ENCODE results near the gene EFCAB6.

EFCAB6 gene

GRCh38 chr22:43516996-43517635 is 295.0 kb downstream of the EFCAB6 start:
- Mint-ChIP-seq H3K4me1 (peaks cover 10% of the 10 kb centered on the region), H3K36me3 (ENCODE audit: low read depth) (no peaks in the 10 kb centered on the region), H3K9me3 (no peaks in the 10 kb centered on the region), H3K27ac (peak overlapping the region; percentile 13), H3K27me3 (ENCODE audit: low read depth, poor library complexity) (peaks cover 22% of the 10 kb centered on the region), H3K4me3 (no peak overlapping the region)
- DNase-seq = no peak
- no peak for TF ChIP-seq CTCF (IDR thresholded peaks at IDR 0.05)

- Mint-ChIP-seq H3K36me3 (ENCODE audit: low read depth) (no peaks in the 10 kb centered on the region), H3K4me1 (peaks cover 10% of the 10 kb centered on the region), H3K27me3 (ENCODE audit: low read depth, poor library complexity) (peaks cover 25% of the 10 kb centered on the region)
Measured at GRCh38 chr22:43516386-43516785, 295.7 kb downstream of the EFCAB6 start.

GRCh38 chr22:43515902-43516301 is 296.2 kb downstream of the EFCAB6 start:
- Mint-ChIP-seq H3K36me3 (ENCODE audit: low read depth) (no peaks in the 10 kb centered on the region), H3K27ac (no peak overlapping the region), H3K27me3 (ENCODE audit: low read depth, poor library complexity) (peaks cover 26% of the 10 kb centered on the region), H3K4me1 (peaks cover 10% of the 10 kb centered on the region), H3K4me3 (no peak overlapping the region), H3K9me3 (no peaks in the 10 kb centered on the region)
- no peak for DNase-seq
- no peak for TF ChIP-seq CTCF (IDR thresholded peaks at IDR 0.05)

More at GRCh38 chr22:43516386-43516785, 295.7 kb downstream of the EFCAB6 start:
- H3K9me3 Mint-ChIP-seq = no peaks in the 10 kb centered on the region
- TF ChIP-seq CTCF (IDR thresholded peaks at IDR 0.05) = no peak
- no peak overlapping the region for H3K27ac Mint-ChIP-seq
- DNase-seq = no peak
- no peak overlapping the region for H3K4me3 Mint-ChIP-seq

GRCh38 chr22:43515411-43515810 is 296.7 kb downstream of the EFCAB6 start:
- Mint-ChIP-seq H3K36me3 (ENCODE audit: low read depth) (no peaks in the 10 kb centered on the region), H3K9me3 (no peaks in the 10 kb centered on the region), H3K4me1 (peaks cover 10% of the 10 kb centered on the region), H3K4me3 (no peak overlapping the region), H3K27ac (no peak overlapping the region), H3K27me3 (ENCODE audit: low read depth, poor library complexity) (peaks cover 26% of the 10 kb centered on the region)
- no peak for TF ChIP-seq CTCF (IDR thresholded peaks at IDR 0.05)
- no peak for DNase-seq

GRCh38 chr22:43514476-43515157 is 297.5 kb downstream of the EFCAB6 start:
- Mint-ChIP-seq H3K36me3 (ENCODE audit: low read depth) (no peaks in the 10 kb centered on the region), H3K27me3 (ENCODE audit: low read depth, poor library complexity) (peaks cover 29% of the 10 kb centered on the region), H3K9me3 (no peaks in the 10 kb centered on the region), H3K27ac (peak overlapping the region; percentile 61), H3K4me1 (peaks cover 10% of the 10 kb centered on the region), H3K4me3 (no peak overlapping the region)
- TF ChIP-seq CTCF (IDR thresholded peaks at IDR 0.05) = no peak
- DNase-seq = no peak

- Mint-ChIP-seq H3K9me3 (no peaks in the 10 kb centered on the region), H3K27ac (no peak overlapping the region), H3K4me1 (no peaks in the 10 kb centered on the region), H3K4me3 (no peak overlapping the region), H3K36me3 (ENCODE audit: low read depth) (no peaks in the 10 kb centered on the region), H3K27me3 (ENCODE audit: low read depth, poor library complexity) (peaks cover 25% of the 10 kb centered on the region)
- no peak for DNase-seq
- no peak for TF ChIP-seq CTCF (IDR thresholded peaks at IDR 0.05)
Measured at GRCh38 chr22:43512279-43512678, 299.8 kb downstream of the EFCAB6 start.

Measured in nephron progenitor cell (in vitro differentiated cells).